ENCODE measurements around the gene POC1B.

DNA sequence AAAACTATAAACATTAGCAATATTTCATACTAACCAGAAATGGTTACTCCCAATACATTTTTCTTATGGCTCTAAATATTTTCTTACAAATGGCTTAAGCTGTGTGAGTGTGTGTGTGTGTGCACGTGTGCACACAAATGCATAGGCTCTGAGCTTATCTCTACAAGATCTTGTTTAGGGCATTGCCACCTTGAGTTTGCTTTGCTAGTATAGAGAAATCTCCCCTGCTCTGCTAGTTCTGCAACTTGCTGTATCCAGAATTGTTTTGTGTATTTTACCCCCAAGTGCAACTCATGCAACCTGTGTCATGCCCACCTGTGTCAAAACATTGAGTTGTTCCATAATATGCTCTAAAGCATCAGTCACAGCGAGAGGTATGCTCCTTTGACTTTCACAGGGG, 101.0 kb downstream of the POC1B start:
- TF ChIP-seq ZNF274 (IDR thresholded peaks at IDR 0.05; ENCODE audit: low read depth, low read length) (no peak), YY1 (IDR thresholded peaks at IDR 0.05; ENCODE audit: insufficient read depth, insufficient read length) (no peak), SUZ12 (IDR thresholded peaks at IDR 0.05; ENCODE audit: extremely low read depth, insufficient read depth, insufficient read length) (no peak)

Data from NT2/D1 (cell line).